Peyer's patch (tissue), 4 donors: ENCODE data around the gene CFAP97D1. TPM values are rescaled to one million over a fixed set of nuclear protein-coding genes. Genes with fewer than 3 reads are reported as not detected.

Experiments
- DNase-seq, 3 donors: peaks; one replicate each; pipeline ENCODE4 v3.0.0-alpha.2; 2017 to 2019
- H3K27ac ChIP-seq, 4 donors: fragments of 200-600 bp; sonication (generic); one replicate each; pipeline ENCODE4 v1.5.1; 2016 to 2019
- H3K27me3 ChIP-seq, 2 donors: fragments of 200-600 bp; sonication (generic); one replicate each; pipeline ENCODE4 v1.5.1; 2019
- H3K36me3 ChIP-seq, 3 donors: fragments of 200-600 bp; sonication (generic); one replicate each; pipeline ENCODE4 v1.5.1; 2016 to 2019
- H3K4me1 ChIP-seq, 4 donors: fragments of 200-600 bp; sonication (generic); one replicate each; pipeline ENCODE4 v1.5.1; 2016 to 2019
- H3K4me3 ChIP-seq, 4 donors: fragments of 200-600 bp; sonication (generic); 1 replicate in 3 of 4; 2 replicates in 1 of 4; pipeline ENCODE4 v1.5.1; 2016 to 2019; ENCODE audit warnings: mild to moderate bottlenecking in 1 of 4
- H3K9me3 ChIP-seq, 4 donors: fragments of 200-600 bp; sonication (generic); one replicate each; pipeline ENCODE4 v1.5.1; 2016 to 2019; ENCODE audit warnings: mild to moderate bottlenecking in 1 of 4
- CTCF ChIP-seq, 6 experiments: fragments of 450-650 bp in 4 of 6; fragments of 200-600 bp in 2 of 6; sonication (generic) in 1 of 6; IDR thresholded peaks; one replicate each; pipeline ENCODE4 v1.5.1; 2017 to 2019; ENCODE audit warnings: antibody characterized with exemption in 6 of 6, mild to moderate bottlenecking in 3 of 6, moderate library complexity in 1 of 6
- POLR2A ChIP-seq, 2 donors: fragments of 450-650 bp; IDR thresholded peaks; one replicate each; pipeline ENCODE4 v1.5.1; 2017; ENCODE audit warnings: antibody characterized with exemption in 2 of 2, mild to moderate bottlenecking in 2 of 2, moderate library complexity in 2 of 2
- total RNA-seq, 4 donors: library from RNA; depleted of rRNA; stranded (reverse); fragments of >200 nt; gene quantifications; one replicate each; pipeline ENCODE4 v1.1.0, GENCODE V29; 2016

CFAP97D1 gene
- total RNA-seq, 4 donors from 2014 or later, result not detected

- Histone ChIP-seq H3K4me1 (peaks cover 0 to 9% (median 3%) of the 10 kb centered on the region in 4 donors), H3K27ac (no peak overlapping the region), H3K36me3 (no peaks in the 10 kb centered on the region), H3K9me3 (no peaks in the 10 kb centered on the region), H3K27me3 (peaks cover 0 to 12% of the 10 kb centered on the region in 2 donors), H3K4me3 (peak overlapping the region in 1 of 4 donors; percentile 21)
- TF ChIP-seq POLR2A (IDR thresholded peaks at IDR 0.05) (no peak), CTCF (IDR thresholded peaks at IDR 0.05) (no peak)
- no peak for DNase-seq
These were observed 25.3 kb upstream of the CFAP97D1 start for GRCh38 chr17:43754947-43755346.

- Histone ChIP-seq H3K27me3 (peaks cover 0 to 12% of the 10 kb centered on the region in 2 donors), H3K27ac (no peak overlapping the region), H3K9me3 (no peaks in the 10 kb centered on the region), H3K36me3 (no peaks in the 10 kb centered on the region), H3K4me3 (peak overlapping the region in 1 of 4 donors; percentile 21), H3K4me1 (peaks cover 0 to 9% (median 3%) of the 10 kb centered on the region in 4 donors)
- no peak for DNase-seq
- TF ChIP-seq CTCF (IDR thresholded peaks at IDR 0.05) (peak in 1 of 6 experiments; percentile 6), POLR2A (IDR thresholded peaks at IDR 0.05) (no peak)
These were observed 24.8 kb upstream of the CFAP97D1 start for GRCh38 chr17:43755389-43755875.

GRCh38 chr17:43756201-43756600, 24.0 kb upstream of the CFAP97D1 start:
- TF ChIP-seq CTCF (IDR thresholded peaks at IDR 0.05), result no peak
- TF ChIP-seq POLR2A (IDR thresholded peaks at IDR 0.05), result no peak
- H3K9me3 ChIP-seq, result no peaks in the 10 kb centered on the region
- peaks cover 0 to 9% (median 3%) of the 10 kb centered on the region in 4 donors for H3K4me1 ChIP-seq
- no peak overlapping the region for H3K4me3 ChIP-seq
- no peaks in the 10 kb centered on the region for H3K36me3 ChIP-seq
- H3K27ac ChIP-seq, result no peak overlapping the region
- H3K27me3 ChIP-seq, result peaks cover 0 to 12% of the 10 kb centered on the region in 2 donors
- DNase-seq, result no peak

- Histone ChIP-seq H3K9me3 (no peaks in the 10 kb centered on the region), H3K4me3 (no peak overlapping the region), H3K27ac (no peak overlapping the region), H3K27me3 (peaks cover 0 to 12% of the 10 kb centered on the region in 2 donors), H3K4me1 (peaks cover 0 to 9% (median 3%) of the 10 kb centered on the region in 4 donors), H3K36me3 (no peaks in the 10 kb centered on the region)
- no peak for TF ChIP-seq CTCF (IDR thresholded peaks at IDR 0.05)
- no peak for TF ChIP-seq POLR2A (IDR thresholded peaks at IDR 0.05)
- DNase-seq, result no peak
These were observed 23.0 kb upstream of the CFAP97D1 start for GRCh38 chr17:43757171-43757660.

GRCh38 chr17:43758086-43758485, 22.1 kb upstream of the CFAP97D1 start:
- Histone ChIP-seq H3K27me3 (peaks cover 0 to 12% of the 10 kb centered on the region in 2 donors), H3K36me3 (no peaks in the 10 kb centered on the region), H3K4me1 (peaks cover 0 to 9% (median 3%) of the 10 kb centered on the region in 4 donors), H3K27ac (no peak overlapping the region), H3K9me3 (no peaks in the 10 kb centered on the region), H3K4me3 (no peak overlapping the region)
- TF ChIP-seq POLR2A (IDR thresholded peaks at IDR 0.05), result no peak
- no peak for TF ChIP-seq CTCF (IDR thresholded peaks at IDR 0.05)
- no peak for DNase-seq
